Hepatocyte (in vitro differentiated cells): ENCODE measurements around the gene PTPRN2.

Source experiments
- CTCF ChIP-seq: fragments of 200-600 bp; sonication (generic); IDR thresholded peaks from 2 replicates; pipeline ENCODE4 v1.5.1; 2016; ENCODE audit warnings: antibody characterized with exemption, mild to moderate bottlenecking; ENCODE audit not compliant: poor library complexity
- EZH2 ChIP-seq: fragments of 200-600 bp; sonication (generic); IDR thresholded peaks from 2 replicates; pipeline ENCODE4 v1.6.1; 2016; ENCODE audit warnings: antibody characterized with exemption, mild to moderate bottlenecking, borderline replicate concordance
- EZH2phosphoT487 ChIP-seq: fragments of 200-600 bp; sonication (generic); IDR thresholded peaks from one replicate; pipeline ENCODE4 v1.6.1; 2018; ENCODE audit warnings: antibody characterized with exemption, mild to moderate bottlenecking, low read depth, moderate library complexity; ENCODE audit not compliant: unreplicated experiment, severe bottlenecking

GRCh38 chr7:157640144-157640543 lies 947.5 kb downstream of the PTPRN2 start:
- TF ChIP-seq EZH2: no peak
- no peak for TF ChIP-seq CTCF
- TF ChIP-seq EZH2phosphoT487: no peak
